ENCODE data around the gene OR4D1. TPM values are rescaled to one million over a fixed set of nuclear protein-coding genes. Genes with fewer than 3 reads are reported as not detected.
"Not testable (repeated sequence)": the region's sequence is repeated elsewhere in the genome, so short reads cannot be mapped to it uniquely, and the experiment has no call there.

Gene OR4D1
- total RNA-seq, 1 donor, result not detected

GRCh38 chr17:58136669-58137279 is 11.4 kb upstream of the OR4D1 start:
- Histone ChIP-seq H3K27me3 (ENCODE audit: insufficient read depth, low read length) (no peaks in the 10 kb centered on the region), H3K79me2 (ENCODE audit: insufficient read depth, low read length) (no peaks in the 10 kb centered on the region), H3K4me2 (ENCODE audit: insufficient read depth, low read length) (no peak overlapping the region), H4K20me1 (ENCODE audit: insufficient read depth, low read length) (no peaks in the 10 kb centered on the region), H3K4me1 (ENCODE audit: insufficient read depth, low read length) (no peaks in the 10 kb centered on the region), H3K36me3 (ENCODE audit: insufficient read depth, low read length) (no peaks in the 10 kb centered on the region), H3K9me3 (ENCODE audit: low read depth, low read length) (no peaks in the 10 kb centered on the region), H2AFZ (ENCODE audit: low read length) (no peak overlapping the region), H3K27ac (ENCODE audit: low read depth, low read length) (no peak overlapping the region), H3K4me3 (ENCODE audit: insufficient read depth, low read length) (no peak overlapping the region)
- no peak for DNase-seq (ENCODE audit: insufficient read length, low spot score, missing footprints)
- peak; percentile 29 for TF ChIP-seq CTCF (IDR thresholded peaks at IDR 0.05; ENCODE audit: extremely low read depth, low read depth, low read length)

- Histone ChIP-seq H2AFZ (ENCODE audit: low read length) (no peak overlapping the region), H3K4me2 (ENCODE audit: insufficient read depth, low read length) (no peak overlapping the region), H3K27me3 (ENCODE audit: insufficient read depth, low read length) (no peaks in the 10 kb centered on the region), H3K4me1 (ENCODE audit: insufficient read depth, low read length) (no peaks in the 10 kb centered on the region), H3K36me3 (ENCODE audit: insufficient read depth, low read length) (no peaks in the 10 kb centered on the region), H3K4me3 (ENCODE audit: insufficient read depth, low read length) (no peak overlapping the region), H3K79me2 (ENCODE audit: insufficient read depth, low read length) (no peaks in the 10 kb centered on the region), H3K27ac (ENCODE audit: low read depth, low read length) (no peak overlapping the region), H3K9me3 (ENCODE audit: low read depth, low read length) (no peaks in the 10 kb centered on the region), H4K20me1 (ENCODE audit: insufficient read depth, low read length) (no peaks in the 10 kb centered on the region)
- TF ChIP-seq CTCF (IDR thresholded peaks at IDR 0.05; ENCODE audit: extremely low read depth, low read depth, low read length), result no peak
- no peak for DNase-seq (ENCODE audit: insufficient read length, low spot score, missing footprints)
Observed at GRCh38 chr17:58141505-58141904, 6.7 kb upstream of the OR4D1 start.

GRCh38 chr17:58143335-58143734 is 4.8 kb upstream of the OR4D1 start:
- not testable (repeated sequence) for H3K4me3 ChIP-seq (ENCODE audit: insufficient read depth, low read length); H3K9me3 ChIP-seq (ENCODE audit: low read depth, low read length); H2AFZ ChIP-seq (ENCODE audit: low read length); H3K27me3 ChIP-seq (ENCODE audit: insufficient read depth, low read length); H3K4me1 ChIP-seq (ENCODE audit: insufficient read depth, low read length); DNase-seq (ENCODE audit: insufficient read length, low spot score, missing footprints); H3K4me2 ChIP-seq (ENCODE audit: insufficient read depth, low read length); H3K36me3 ChIP-seq (ENCODE audit: insufficient read depth, low read length); H4K20me1 ChIP-seq (ENCODE audit: insufficient read depth, low read length); H3K79me2 ChIP-seq (ENCODE audit: insufficient read depth, low read length); H3K27ac ChIP-seq (ENCODE audit: low read depth, low read length)

GRCh38 chr17:58144801-58145200 is 3.4 kb upstream of the OR4D1 start:
- H3K4me3 ChIP-seq (ENCODE audit: insufficient read depth, low read length), result no peak overlapping the region
- H3K27ac ChIP-seq (ENCODE audit: low read depth, low read length), result no peak overlapping the region
- H4K20me1 ChIP-seq (ENCODE audit: insufficient read depth, low read length), result no peaks in the 10 kb centered on the region
- no peak overlapping the region for H2AFZ ChIP-seq (ENCODE audit: low read length)
- no peaks in the 10 kb centered on the region for H3K9me3 ChIP-seq (ENCODE audit: low read depth, low read length)
- peaks cover 7% of the 10 kb centered on the region for H3K27me3 ChIP-seq (ENCODE audit: insufficient read depth, low read length)
- H3K79me2 ChIP-seq (ENCODE audit: insufficient read depth, low read length), result no peaks in the 10 kb centered on the region
- DNase-seq (ENCODE audit: insufficient read length, low spot score, missing footprints), result no peak
- H3K4me2 ChIP-seq (ENCODE audit: insufficient read depth, low read length), result no peak overlapping the region
- no peaks in the 10 kb centered on the region for H3K36me3 ChIP-seq (ENCODE audit: insufficient read depth, low read length)
- no peak for TF ChIP-seq CTCF (IDR thresholded peaks at IDR 0.05; ENCODE audit: extremely low read depth, low read depth, low read length)
- H3K4me1 ChIP-seq (ENCODE audit: insufficient read depth, low read length), result no peaks in the 10 kb centered on the region

All from osteoblast (primary cell).